ENCODE data around the gene PARP6. TPM values are rescaled to one million over a fixed set of nuclear protein-coding genes. Genes with fewer than 3 reads are reported as not detected.
A peak's percentile ranks its signal among the peaks of the same experiment; 100 is the strongest.

The PARP6 gene
- total and polyA plus RNA-seq, 8 donors = 31.1 to 178 (median 44.0) TPM

GRCh38 chr15:72235298-72235697, 37.1 kb downstream of the PARP6 start:
- no peaks in the 10 kb centered on the region for H3K27me3 ChIP-seq
- no peak for ATAC-seq
- peaks cover 7 to 8% (median 7%) of the 10 kb centered on the region in 3 donors for H3K4me1 ChIP-seq
- TF ChIP-seq CTCF (IDR thresholded peaks at IDR 0.05) = no peak
- H3K27ac ChIP-seq = no peak overlapping the region
- 84 to 89% methylated on average over 4 of the region's 4 CpGs for WGBS, 2 donors
- H3K36me3 ChIP-seq = no peaks in the 10 kb centered on the region
- intact Hi-C loops (cut with DNase I) = no loop called here
- FAIRE-seq = no peak
- no peak for DNase-seq
- no peaks in the 10 kb centered on the region for H3K9me3 ChIP-seq
- no peak overlapping the region for H3K4me3 ChIP-seq

- no peaks in the 10 kb centered on the region for H3K27me3 ChIP-seq
- H3K4me1 ChIP-seq = peaks cover 7 to 15% (median 14%) of the 10 kb centered on the region in 3 donors
- H3K9me3 ChIP-seq = no peaks in the 10 kb centered on the region
- FAIRE-seq (no peak), ATAC-seq (no peak), DNase-seq (no peak)
- intact Hi-C loops (cut with DNase I) = no loop called here
- TF ChIP-seq CTCF (IDR thresholded peaks at IDR 0.05) = no peak
- no peaks in the 10 kb centered on the region for H3K36me3 ChIP-seq
- WGBS, 2 donors = 92 to 97% methylated on average over 6 of the region's 6 CpGs
- H3K4me3 ChIP-seq = no peak overlapping the region
- no peak overlapping the region for H3K27ac ChIP-seq
Observed at GRCh38 chr15:72233769-72234168, 38.6 kb downstream of the PARP6 start.

- no peaks in the 10 kb centered on the region for H3K9me3 ChIP-seq
- peak overlapping the region; percentile 76 to 83 (median 81) for H3K4me3 ChIP-seq
- H3K36me3 ChIP-seq = no peaks in the 10 kb centered on the region
- no peaks in the 10 kb centered on the region for H3K27me3 ChIP-seq
- FAIRE-seq = no peak
- H3K27ac ChIP-seq = peak overlapping the region; percentile 81 to 95 (median 84)
- TF ChIP-seq CTCF (IDR thresholded peaks at IDR 0.05) = no peak
- WGBS, 2 donors = 0 to 1% methylated on average over 16 of the region's 16 CpGs
- intact Hi-C loops (cut with DNase I) = no loop called here
- peaks cover 7 to 22% (median 19%) of the 10 kb centered on the region in 3 donors for H3K4me1 ChIP-seq
- peak in 2 of 6 donors; percentile 36 to 46 for DNase-seq
- ATAC-seq = peak; percentile 19 to 37 (median 28)
Observed at GRCh38 chr15:72231833-72232478, 40.4 kb downstream of the PARP6 start.

- Histone ChIP-seq H3K4me1 (peaks cover 7 to 30% (median 19%) of the 10 kb centered on the region in 3 donors), H3K36me3 (no peaks in the 10 kb centered on the region), H3K27me3 (no peaks in the 10 kb centered on the region), H3K4me3 (peak within 1 kb of the TSS; percentile 76 to 83 (median 81)), H3K27ac (peak within 1 kb of the TSS; percentile 81 to 95 (median 84)), H3K9me3 (no peaks in the 10 kb centered on the region)
- DNase-seq (peak; percentile 96 to 99 (median 98)), ATAC-seq (peak; percentile 87 to 92 (median 90)), FAIRE-seq (no peak)
- TF ChIP-seq CTCF (IDR thresholded peaks at IDR 0.05) = no peak
- intact Hi-C loops (cut with DNase I) = no loop called here
- WGBS, 2 donors = 0% methylated on average over 61 to 67 of the region's 67 CpGs
Observed at GRCh38 chr15:72231066-72231832, 41.1 kb downstream of the PARP6 start, which contains the start of gene PKM. Gene PKM (minus strand): TSS chr15:72231190. CDS start chr15:72219097, 12,093 bp downstream.

Data from pancreas (tissue), 10 donors.